GM18868 (cell line): ENCODE results near the gene B3GALNT2.
"Not testable (repeated sequence)": the region's sequence is repeated elsewhere in the genome, so short reads cannot be mapped to it uniquely, and the experiment has no call there.

Experiments
- ATAC-seq: cut with Tn5 transposase; IDR thresholded peaks from one replicate; pipeline ENCODE4 v1.9.1; 2021; ENCODE audit warnings: mild to moderate bottlenecking, moderate library complexity; ENCODE audit not compliant: unreplicated experiment

Gene B3GALNT2

GRCh38 chr1:235504122-235504493, at the start of gene B3GALNT2:
Gene B3GALNT2, minus strand, starts transcription at chr1:235504452. Its CDS starts 200 bp downstream, at chr1:235504252.
- peak; percentile 45 for ATAC-seq

GRCh38 chr1:235553112-235553551, 48.9 kb upstream of the B3GALNT2 start:
- no peak for ATAC-seq

GRCh38 chr1:235552146-235552716, 48.0 kb upstream of the B3GALNT2 start:
- no peak for ATAC-seq

- no peak for ATAC-seq
These were observed 45.3 kb upstream of the B3GALNT2 start for GRCh38 chr1:235549351-235550139.

- ATAC-seq = not testable (repeated sequence)
These were observed 42.3 kb upstream of the B3GALNT2 start for GRCh38 chr1:235546369-235547155.

GRCh38 chr1:235545292-235545930, 41.2 kb upstream of the B3GALNT2 start:
- ATAC-seq = no peak

GRCh38 chr1:235542845-235543244, 38.6 kb upstream of the B3GALNT2 start:
- not testable (repeated sequence) for ATAC-seq

- ATAC-seq = no peak
These were observed 29.4 kb upstream of the B3GALNT2 start for GRCh38 chr1:235533476-235534168.

- ATAC-seq = no peak
These were observed 28.1 kb upstream of the B3GALNT2 start for GRCh38 chr1:235532360-235532759.

GRCh38 chr1:235527196-235527814, 23.1 kb upstream of the B3GALNT2 start:
- ATAC-seq = no peak

GRCh38 chr1:235525314-235525713, 21.1 kb upstream of the B3GALNT2 start:
- ATAC-seq = no peak

- ATAC-seq = peak; percentile 88
These were observed 12.7 kb upstream of the B3GALNT2 start for GRCh38 chr1:235516862-235517446.

- ATAC-seq = no peak
These were observed 11.7 kb upstream of the B3GALNT2 start for GRCh38 chr1:235515844-235516512.

- ATAC-seq = no peak
These were observed 9.5 kb upstream of the B3GALNT2 start for GRCh38 chr1:235513495-235514366.

- no peak for ATAC-seq
These were observed 7.4 kb upstream of the B3GALNT2 start for GRCh38 chr1:235511470-235512240.

GRCh38 chr1:235510823-235511222, 6.6 kb upstream of the B3GALNT2 start:
- ATAC-seq = no peak

- ATAC-seq = no peak
These were observed 3.4 kb upstream of the B3GALNT2 start for GRCh38 chr1:235507623-235508022.
